HG03135 (cell line): Measurements from ENCODE around the gene KIT.
A peak's percentile ranks its signal among the peaks of the same experiment; 100 is the strongest.

Experiments used
- ATAC-seq: cut with Tn5 transposase; IDR thresholded peaks from one replicate; pipeline ENCODE4 v1.9.1; 2021; ENCODE audit warnings: mild to moderate bottlenecking, moderate library complexity; ENCODE audit not compliant: unreplicated experiment

Gene KIT

DNA sequence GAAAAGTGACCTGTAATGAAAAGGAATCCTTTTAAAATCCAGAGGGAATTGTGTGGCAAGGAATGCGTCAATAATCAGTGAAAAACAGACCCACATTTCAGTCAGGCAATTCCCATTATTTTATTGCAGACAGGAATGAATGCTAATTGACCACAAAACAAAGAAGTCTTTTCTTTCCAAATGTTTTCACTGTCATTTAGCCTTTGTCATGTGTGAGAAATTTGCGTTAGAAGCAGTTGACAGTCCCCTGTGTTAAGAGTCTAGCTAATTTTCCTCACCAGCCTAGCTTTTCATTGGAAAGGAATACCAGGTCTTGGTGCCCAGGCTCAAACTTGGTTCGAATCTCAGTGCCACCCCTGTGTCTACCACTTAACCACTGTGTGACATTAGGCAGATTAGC lies 83.4 kb downstream of the KIT start:
- no peak for ATAC-seq

DNA sequence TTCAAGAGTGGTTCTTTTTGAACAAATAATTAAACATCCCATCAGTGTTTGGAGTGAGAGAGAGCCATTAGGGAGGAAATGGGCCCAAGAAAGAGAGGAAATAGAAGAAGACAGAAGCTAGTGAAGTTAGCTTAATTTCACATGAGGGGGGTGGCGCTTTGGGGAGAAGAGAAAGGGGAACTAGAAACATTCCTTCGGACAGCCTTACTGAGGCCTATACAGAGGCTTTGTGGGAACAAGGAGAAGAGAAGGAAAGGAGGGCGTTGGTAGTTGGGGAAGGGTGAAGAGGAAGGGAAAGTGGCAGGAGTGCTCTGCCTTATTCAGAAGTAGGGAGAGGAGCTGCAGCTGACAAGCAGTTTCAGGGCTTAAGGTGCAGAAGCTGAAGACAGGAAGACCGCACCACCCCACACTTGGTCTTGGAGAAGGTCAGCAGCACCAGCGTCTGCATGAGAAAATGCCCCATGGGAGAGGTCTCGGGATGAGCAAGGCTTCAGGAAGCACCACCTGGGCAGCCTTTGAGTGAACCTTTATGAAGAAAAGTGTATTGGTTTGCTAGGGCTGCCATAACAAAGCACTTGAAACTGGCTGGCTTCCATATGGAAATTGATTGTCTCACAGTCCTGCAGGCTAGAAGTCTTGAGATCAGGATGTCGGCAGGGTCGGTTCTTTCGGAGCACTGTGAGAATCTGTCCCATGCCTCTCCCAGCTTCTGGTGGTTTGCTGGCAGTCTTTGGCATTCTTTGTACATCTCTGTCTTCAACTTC lies 85.1 kb downstream of the KIT start:
- ATAC-seq, result no peak

DNA sequence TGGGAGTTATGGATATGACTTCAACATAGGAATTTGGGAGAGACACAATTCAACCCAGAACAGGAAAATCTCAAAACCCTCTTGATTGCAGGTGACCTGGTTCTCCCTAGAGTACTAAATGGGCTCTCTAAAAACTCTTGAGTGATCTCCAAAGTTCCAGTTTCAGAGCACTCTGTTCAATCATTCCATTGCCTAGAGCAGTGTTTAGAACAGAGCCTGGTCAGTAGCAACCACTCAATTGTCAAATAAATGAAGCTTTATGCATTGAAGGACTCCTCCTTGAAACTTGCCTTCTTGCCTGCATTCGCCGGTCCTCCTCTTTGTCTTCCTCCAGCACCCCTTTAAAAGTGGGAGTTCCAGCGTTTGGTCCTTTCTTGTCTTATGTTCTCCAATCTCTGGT lies 85.8 kb downstream of the KIT start:
- ATAC-seq, result no peak

- no peak for ATAC-seq
These were observed 86.7 kb downstream of the KIT start for GRCh38 chr4:54744487-54744886.

GRCh38 chr4:54745031-54745770 lies 87.4 kb downstream of the KIT start:
- no peak for ATAC-seq

DNA sequence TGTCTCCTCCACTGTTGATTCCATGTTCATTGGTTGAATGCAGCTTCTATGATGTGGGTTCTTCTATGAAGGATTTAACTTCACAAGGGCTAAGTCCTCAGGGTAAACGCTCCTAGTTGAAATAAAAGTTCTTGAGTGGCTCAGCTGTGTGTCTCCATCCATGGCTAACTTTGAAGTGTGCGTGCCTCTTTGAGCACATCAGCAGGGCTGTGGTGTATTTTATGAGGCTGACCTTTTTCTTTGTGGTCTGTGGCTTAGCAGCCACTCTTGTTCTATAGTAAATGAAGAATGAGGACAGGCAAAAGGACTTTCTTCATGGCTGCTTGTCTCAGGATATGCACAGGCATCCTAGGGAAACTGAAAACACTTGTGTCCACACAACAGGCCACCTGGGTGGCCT lies 88.5 kb downstream of the KIT start:
- ATAC-seq, result peak; percentile 69

GRCh38 chr4:54750341-54750740 lies 92.6 kb downstream of the KIT start:
- no peak for ATAC-seq

DNA sequence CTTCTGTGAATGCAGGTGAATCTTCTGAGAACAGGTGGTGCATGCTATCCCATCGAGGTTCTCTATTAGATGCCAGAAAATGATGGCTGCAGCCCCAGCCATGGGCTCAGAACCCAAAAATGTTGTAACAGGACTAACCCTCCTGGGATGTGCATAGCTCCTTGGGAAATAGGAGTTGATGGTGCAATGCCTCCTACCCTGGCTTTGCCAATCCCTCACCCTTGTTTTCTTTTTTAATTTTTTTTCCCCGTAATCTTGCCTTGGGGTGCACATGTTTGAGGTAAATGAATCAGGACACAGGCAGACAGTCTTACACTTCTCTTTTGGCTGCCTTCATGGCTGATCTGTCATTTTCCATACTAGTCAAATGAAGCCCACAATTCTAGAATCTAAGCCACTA lies 96.6 kb downstream of the KIT start:
- no peak for ATAC-seq

DNA sequence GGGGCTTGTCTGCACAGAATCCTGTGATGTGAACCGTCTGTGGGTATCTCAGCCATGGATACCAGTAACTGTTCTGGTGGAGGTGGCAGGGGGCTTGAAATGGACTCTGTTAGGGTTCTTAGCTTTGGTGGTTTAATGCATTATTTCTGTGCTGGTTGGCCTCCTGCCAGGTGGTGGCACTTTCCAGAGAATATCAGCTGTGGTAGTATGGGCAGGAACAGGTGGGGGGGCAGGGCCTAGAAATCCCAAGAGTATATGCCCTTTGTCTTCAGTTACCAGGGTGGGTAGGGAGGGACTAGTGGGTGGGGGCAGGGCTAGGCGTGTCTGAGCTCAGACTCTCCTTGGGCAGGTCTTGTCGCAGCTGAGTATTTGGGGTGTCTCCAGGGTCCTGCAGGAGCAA lies 106.7 kb downstream of the KIT start:
- ATAC-seq, result no peak

- no peak for ATAC-seq
These were observed 109.6 kb downstream of the KIT start for GRCh38 chr4:54767376-54767775.

GRCh38 chr4:54773022-54773421 lies 115.3 kb downstream of the KIT start:
- ATAC-seq, result no peak

DNA sequence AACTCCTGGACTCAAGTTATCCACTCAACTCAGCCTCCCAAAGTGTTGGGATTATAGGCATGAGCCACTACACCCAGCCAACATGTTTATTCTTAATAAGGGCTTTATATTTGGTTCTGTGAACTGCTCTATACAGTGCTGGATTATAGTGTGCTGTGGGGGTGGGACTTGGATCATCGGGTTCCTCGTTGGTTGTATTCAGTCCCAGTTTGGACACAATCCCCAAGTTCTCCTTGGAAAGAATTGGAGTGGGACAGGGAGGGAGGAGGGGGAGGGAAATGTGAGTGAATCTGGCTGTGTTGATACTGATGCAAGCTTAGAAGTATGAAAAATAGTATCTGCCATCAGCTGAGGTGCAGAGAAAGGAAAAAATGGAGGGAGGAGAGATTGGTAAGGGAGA lies 121.3 kb downstream of the KIT start:
- ATAC-seq, result no peak

- ATAC-seq, result no peak
These were observed 121.9 kb downstream of the KIT start for GRCh38 chr4:54779476-54780148.

- no peak for ATAC-seq
These were observed 122.4 kb downstream of the KIT start for GRCh38 chr4:54780149-54780495.

DNA sequence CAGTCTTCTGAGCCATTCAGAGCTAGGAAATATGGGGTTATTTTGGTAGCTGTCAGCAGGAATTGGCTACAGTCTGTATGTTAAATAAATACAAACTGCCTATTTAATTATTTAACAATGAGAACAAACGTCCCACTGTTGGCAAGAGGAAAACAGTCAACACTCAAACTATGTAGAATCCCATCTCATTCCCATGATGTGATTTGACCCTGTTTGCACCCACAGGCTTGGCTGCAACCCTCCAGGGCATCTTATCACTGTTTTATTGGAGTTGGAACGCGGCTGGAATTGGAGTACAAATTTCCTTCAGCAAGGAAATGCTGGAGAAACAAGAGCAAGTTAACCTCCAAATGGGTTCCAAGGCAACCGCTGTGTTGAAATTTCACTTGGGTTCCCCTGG lies 124.0 kb downstream of the KIT start:
- no peak for ATAC-seq

DNA sequence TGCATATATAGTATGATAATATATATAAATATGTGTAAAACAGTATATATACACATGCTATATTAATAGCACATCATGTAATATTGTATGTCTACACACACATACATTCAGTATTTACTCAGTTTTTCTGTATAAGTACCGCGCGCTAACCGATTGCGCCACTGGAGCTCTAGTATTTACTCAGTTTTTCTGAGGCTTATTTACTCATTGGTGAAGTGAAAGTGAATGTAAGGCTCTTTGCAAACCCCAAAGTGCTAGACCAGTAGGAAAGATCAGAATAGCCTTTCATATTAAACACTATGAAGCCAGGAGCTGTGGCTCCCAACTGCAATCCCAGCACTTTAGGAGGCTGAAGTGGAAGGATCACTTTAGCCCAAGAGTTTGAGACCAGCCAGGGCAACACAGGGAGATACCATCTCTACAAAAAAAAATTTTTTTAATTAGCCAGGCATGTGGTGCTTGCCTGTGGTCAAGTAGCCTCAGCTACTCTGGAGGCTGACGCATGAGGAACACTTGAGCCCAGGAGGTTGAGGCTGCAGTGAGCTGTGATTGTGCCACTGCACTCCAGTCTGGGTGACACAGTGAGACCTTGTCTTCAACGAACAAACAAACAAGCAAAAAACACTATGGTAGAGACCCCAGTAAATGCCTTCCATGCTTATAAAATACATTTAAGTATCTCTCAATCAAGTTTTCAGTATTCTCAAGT lies 125.8 kb downstream of the KIT start:
- ATAC-seq, result no peak

DNA sequence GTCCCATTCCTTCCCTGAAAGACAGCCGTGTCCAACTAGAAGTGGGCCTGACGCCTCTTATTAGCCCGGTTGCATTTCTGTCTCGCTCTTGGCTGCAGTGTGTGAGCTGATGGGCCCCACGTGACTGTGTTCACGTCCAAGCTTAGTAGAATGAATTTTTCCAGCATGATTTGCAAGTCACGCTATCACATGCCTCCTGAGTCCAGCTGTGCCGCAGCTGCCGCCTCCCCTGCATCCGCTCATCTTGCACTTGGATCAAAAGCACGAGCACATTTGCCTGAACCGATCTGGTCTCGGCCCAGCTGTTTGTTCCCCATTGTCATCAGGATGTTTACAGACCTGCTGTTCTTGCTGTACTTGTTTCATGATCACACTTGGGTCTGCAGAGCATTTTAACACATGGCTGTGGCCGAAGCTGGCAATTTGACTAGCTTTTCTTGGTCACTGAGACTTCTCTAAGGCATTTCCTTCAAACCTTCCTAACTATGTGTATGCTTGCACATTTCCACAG lies 126.5 kb downstream of the KIT start:
- ATAC-seq, result no peak
